Measurements from ENCODE around the gene RHOH. TPM values are rescaled to one million over a fixed set of nuclear protein-coding genes. Genes with fewer than 3 reads are reported as not detected.

The RHOH gene
- total RNA-seq, 4 donors from 2014 or later = 0.13 to 3.6 (median 2.7) TPM

DNA sequence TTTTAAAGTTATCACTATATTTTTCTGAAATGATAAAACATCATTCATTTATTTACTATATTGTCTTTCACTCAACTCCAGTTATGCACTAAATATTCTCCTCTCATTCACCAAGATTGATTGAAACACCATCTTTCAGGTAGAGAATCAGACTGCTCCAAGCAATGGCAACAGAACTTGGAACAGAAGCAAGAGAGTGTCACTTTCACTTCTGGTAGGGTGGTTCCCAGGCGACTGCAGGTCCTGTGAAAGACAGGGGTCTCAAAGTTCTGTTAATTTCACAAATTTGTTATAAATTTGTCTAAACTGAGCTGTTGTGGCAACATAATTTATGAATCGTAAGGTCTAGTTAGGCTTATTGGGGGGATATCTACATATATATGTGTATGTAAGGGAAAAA lies 47.8 kb downstream of the RHOH start:
- H3K27ac ChIP-seq (replicated peaks in 1 of 4) = no peak overlapping the region
- no peak overlapping the region for H3K4me3 ChIP-seq
- intact Hi-C loops (cut with DNase I) = no loop called here
- peaks cover 0 to 3% (median 0%) of the 10 kb centered on the region in 4 donors for H3K27me3 ChIP-seq
- H3K9me3 ChIP-seq = no peaks in the 10 kb centered on the region
- TF ChIP-seq POLR2A (IDR thresholded peaks at IDR 0.05; ENCODE audit: low read depth) (no peak), CTCF (IDR thresholded peaks at IDR 0.05) (no peak), POLR2AphosphoS5 (IDR thresholded peaks at IDR 0.05) (no peak), EP300 (IDR thresholded peaks at IDR 0.05) (no peak)
- no peaks in the 10 kb centered on the region for H3K4me1 ChIP-seq
- DNase-seq (ENCODE audit: extremely low spot score) = no peak
- 74% methylated on average over 2 of the region's 2 CpGs for WGBS
- no peaks in the 10 kb centered on the region for H3K36me3 ChIP-seq

- H3K4me3 ChIP-seq = no peak overlapping the region
- H3K36me3 ChIP-seq = no peaks in the 10 kb centered on the region
- DNase-seq (ENCODE audit: extremely low spot score) = no peak
- peaks cover 0 to 3% (median 0%) of the 10 kb centered on the region in 4 donors for H3K27me3 ChIP-seq
- H3K9me3 ChIP-seq = no peaks in the 10 kb centered on the region
- TF ChIP-seq POLR2AphosphoS5 (IDR thresholded peaks at IDR 0.05) = no peak
- no peak for TF ChIP-seq CTCF (IDR thresholded peaks at IDR 0.05)
- TF ChIP-seq POLR2A (IDR thresholded peaks at IDR 0.05; ENCODE audit: low read depth) = no peak
- TF ChIP-seq EP300 (IDR thresholded peaks at IDR 0.05) = no peak
- no peaks in the 10 kb centered on the region for H3K4me1 ChIP-seq
- WGBS = 74% methylated on average over 3 of the region's 3 CpGs
- H3K27ac ChIP-seq (replicated peaks in 1 of 4) = no peak overlapping the region
- intact Hi-C loops (cut with DNase I) = no loop called here
These were observed 48.7 kb downstream of the RHOH start for GRCh38 chr4:40245550-40245949.

- Histone ChIP-seq H3K4me1 (no peaks in the 10 kb centered on the region), H3K36me3 (no peaks in the 10 kb centered on the region), H3K27ac (replicated peaks in 1 of 4) (no peak overlapping the region), H3K4me3 (no peak overlapping the region), H3K9me3 (no peaks in the 10 kb centered on the region), H3K27me3 (peaks cover 0 to 3% (median 0%) of the 10 kb centered on the region in 4 donors)
- intact Hi-C loops (cut with DNase I) = no loop called here
- 76% methylated on average over 9 of the region's 9 CpGs for WGBS
- TF ChIP-seq POLR2AphosphoS5 (IDR thresholded peaks at IDR 0.05) = no peak
- no peak for DNase-seq (ENCODE audit: extremely low spot score)
These were observed 49.4 kb downstream of the RHOH start for GRCh38 chr4:40246011-40246900.

DNA sequence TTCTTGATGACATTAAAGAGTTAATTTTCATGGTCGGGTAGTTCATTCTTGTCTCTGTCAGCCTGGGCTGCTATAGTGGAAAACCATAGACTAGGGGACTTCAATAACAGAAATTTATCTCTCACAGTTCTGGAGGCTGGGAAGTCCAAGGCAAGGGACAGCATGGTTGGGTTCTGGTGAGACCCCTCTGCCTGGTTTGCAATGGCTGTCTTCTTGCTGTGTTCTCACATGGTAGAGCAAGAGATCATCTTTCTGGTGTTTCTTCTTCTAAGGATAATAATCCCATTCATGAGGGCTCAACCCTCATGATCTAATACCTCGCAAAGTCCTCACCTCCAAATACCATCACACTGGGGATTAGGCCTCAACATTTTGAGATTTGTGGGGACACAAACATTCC lies 50.1 kb downstream of the RHOH start:
- Histone ChIP-seq H3K27ac (replicated peaks in 1 of 4) (no peak overlapping the region), H3K9me3 (no peaks in the 10 kb centered on the region), H3K27me3 (peaks cover 0 to 3% (median 0%) of the 10 kb centered on the region in 4 donors), H3K4me1 (no peaks in the 10 kb centered on the region), H3K4me3 (no peak overlapping the region), H3K36me3 (no peaks in the 10 kb centered on the region)
- no peak for TF ChIP-seq CTCF (IDR thresholded peaks at IDR 0.05)
- no peak for TF ChIP-seq POLR2AphosphoS5 (IDR thresholded peaks at IDR 0.05)
- no peak for TF ChIP-seq EP300 (IDR thresholded peaks at IDR 0.05)
- no peak for TF ChIP-seq POLR2A (IDR thresholded peaks at IDR 0.05; ENCODE audit: low read depth)
- DNase-seq (ENCODE audit: extremely low spot score) = no peak
- intact Hi-C loops (cut with DNase I) = no loop called here
- WGBS = 87% methylated on average over 2 of the region's 2 CpGs

- Histone ChIP-seq H3K27ac (replicated peaks in 1 of 4) (no peak overlapping the region), H3K27me3 (peaks cover 0 to 3% (median 0%) of the 10 kb centered on the region in 4 donors), H3K36me3 (no peaks in the 10 kb centered on the region), H3K4me1 (no peaks in the 10 kb centered on the region), H3K9me3 (no peaks in the 10 kb centered on the region), H3K4me3 (no peak overlapping the region)
- intact Hi-C loops (cut with DNase I) = no loop called here
- DNase-seq (ENCODE audit: extremely low spot score) = no peak
- TF ChIP-seq EP300 (IDR thresholded peaks at IDR 0.05) (no peak), POLR2A (IDR thresholded peaks at IDR 0.05; ENCODE audit: low read depth) (no peak), CTCF (IDR thresholded peaks at IDR 0.05) (no peak), POLR2AphosphoS5 (IDR thresholded peaks at IDR 0.05) (no peak)
- WGBS = 87% methylated on average over 4 of the region's 4 CpGs
These were observed 50.5 kb downstream of the RHOH start for GRCh38 chr4:40247350-40247749.

Data from esophagus muscularis mucosa (tissue), 4 donors.